H4 (cell line): ENCODE measurements around the gene SLC35E3. TPM values are rescaled to one million over a fixed set of nuclear protein-coding genes. Genes with fewer than 3 reads are reported as not detected.
"Not testable (repeated sequence)": the region's sequence is repeated elsewhere in the genome, so short reads cannot be mapped to it uniquely, and the experiment has no call there.

ENCODE experiments used
- DNase-seq: peaks from one replicate; pipeline ENCODE4 v3.0.0-alpha.2; 2015; ENCODE audit warnings: low spot score
- total RNA-seq: library from RNA; depleted of rRNA; stranded (reverse); fragments of >200 nt; shearing (Covaris generic); gene quantifications from 2 replicates; pipeline ENCODE4 v1.2.3, GENCODE V29; 2014

SLC35E3 gene
- total RNA-seq, 1 experiment from 2014 or later: 3.6 TPM

GRCh38 chr12:68794653-68795251 is 48.8 kb downstream of the SLC35E3 start:
- DNase-seq: no peak

- no peak for DNase-seq
Measured at GRCh38 chr12:68796399-68796798, 50.4 kb downstream of the SLC35E3 start.

- DNase-seq: no peak
Measured at GRCh38 chr12:68798882-68799234, 52.9 kb downstream of the SLC35E3 start.

- DNase-seq: no peak
Measured at GRCh38 chr12:68800294-68800693, 54.3 kb downstream of the SLC35E3 start.

GRCh38 chr12:68801124-68801523 is 55.1 kb downstream of the SLC35E3 start:
- DNase-seq: not testable (repeated sequence)

- DNase-seq: not testable (repeated sequence)
Measured at GRCh38 chr12:68802372-68802745, 56.4 kb downstream of the SLC35E3 start.

GRCh38 chr12:68802911-68803651 is 57.1 kb downstream of the SLC35E3 start:
- not testable (repeated sequence) for DNase-seq

GRCh38 chr12:68803948-68804656 is 58.1 kb downstream of the SLC35E3 start:
- no peak for DNase-seq

- DNase-seq: no peak
Measured at GRCh38 chr12:68804657-68805591, 58.9 kb downstream of the SLC35E3 start.

- DNase-seq: no peak
Measured at GRCh38 chr12:68805592-68806120, 59.7 kb downstream of the SLC35E3 start.

GRCh38 chr12:68806488-68807237 is 60.7 kb downstream of the SLC35E3 start:
- DNase-seq: no peak

GRCh38 chr12:68807274-68807575 is 61.2 kb downstream of the SLC35E3 start:
- DNase-seq: not testable (repeated sequence)

- DNase-seq: peak; percentile 88
Measured at GRCh38 chr12:68807576-68808387, 61.8 kb downstream of the SLC35E3 start, which contains the start of gene MDM2. MDM2 (plus strand) TSS chr12:68808177; CDS start chr12:68808478, 301 bp downstream.

- DNase-seq: peak; percentile 88
Measured at GRCh38 chr12:68808388-68809189, 62.6 kb downstream of the SLC35E3 start.

- DNase-seq: no peak
Measured at GRCh38 chr12:68809190-68810026, 63.4 kb downstream of the SLC35E3 start.

- not testable (repeated sequence) for DNase-seq
Measured at GRCh38 chr12:68810027-68810389, 64.0 kb downstream of the SLC35E3 start.

GRCh38 chr12:68811573-68811972 is 65.6 kb downstream of the SLC35E3 start:
- not testable (repeated sequence) for DNase-seq

- DNase-seq: no peak
Measured at GRCh38 chr12:68812553-68813241, 66.7 kb downstream of the SLC35E3 start.
